Measurements from ENCODE around the gene HSPA14.
"Not testable (repeated sequence)": the region's sequence is repeated elsewhere in the genome, so short reads cannot be mapped to it uniquely, and the experiment has no call there.

Gene HSPA14

DNA sequence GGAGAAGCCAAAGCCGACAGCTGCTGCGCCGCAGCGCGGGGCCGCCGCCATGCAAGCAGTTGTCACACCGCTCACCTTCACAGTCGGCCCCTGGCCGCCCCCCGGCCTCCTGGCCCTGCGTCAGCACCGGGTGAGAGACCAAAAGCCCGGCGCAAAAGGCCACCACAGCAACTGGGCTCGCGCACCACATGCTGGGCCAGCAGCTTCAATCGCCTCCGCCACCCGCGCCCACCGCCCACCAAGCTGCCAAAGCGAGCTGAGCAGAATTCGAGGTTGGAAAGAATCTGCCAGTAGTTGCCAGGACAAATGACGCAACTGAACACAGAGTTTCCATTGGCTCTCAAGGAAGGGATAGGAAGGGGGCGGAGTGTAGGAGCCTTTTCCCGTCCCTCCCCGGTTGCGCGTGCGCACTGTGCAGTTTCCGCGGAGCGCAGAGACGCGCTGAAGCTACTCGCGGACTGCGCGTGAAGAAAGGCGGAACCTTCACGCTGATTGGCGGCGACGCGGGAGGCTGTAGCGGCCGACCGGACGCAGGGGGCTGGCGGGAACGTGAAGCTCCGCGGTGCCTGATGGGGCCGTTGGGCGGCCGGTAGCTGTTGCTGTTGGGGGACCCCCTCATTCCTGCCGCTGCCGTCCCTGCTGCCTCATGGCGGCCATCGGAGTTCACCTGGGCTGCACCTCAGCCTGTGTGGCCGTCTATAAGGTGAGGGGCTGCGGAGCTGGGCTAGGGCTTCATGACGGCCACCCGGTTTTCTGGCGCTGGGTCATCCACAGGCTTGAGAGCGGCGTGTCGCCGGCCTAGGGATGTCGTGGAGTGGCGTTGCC, at the start of gene HSPA14, which contains the start of the genes CDNF and MSANTD7:
Gene HSPA14, plus strand, starts transcription at position 550 of the 825 bp plus-strand sequence. Its CDS starts 97 bp downstream, at position 647.
Gene CDNF, minus strand, starts transcription at position 281 of the 825 bp plus-strand sequence. Its CDS starts 91 bp downstream, at position 190.
Gene MSANTD7, plus strand, starts transcription at position 550 of the 825 bp plus-strand sequence. CDS start 3,979 bp downstream, outside the sequence.
- DNase-seq (ENCODE audit: low read depth in 2 of 2): peak; percentile 99

DNA sequence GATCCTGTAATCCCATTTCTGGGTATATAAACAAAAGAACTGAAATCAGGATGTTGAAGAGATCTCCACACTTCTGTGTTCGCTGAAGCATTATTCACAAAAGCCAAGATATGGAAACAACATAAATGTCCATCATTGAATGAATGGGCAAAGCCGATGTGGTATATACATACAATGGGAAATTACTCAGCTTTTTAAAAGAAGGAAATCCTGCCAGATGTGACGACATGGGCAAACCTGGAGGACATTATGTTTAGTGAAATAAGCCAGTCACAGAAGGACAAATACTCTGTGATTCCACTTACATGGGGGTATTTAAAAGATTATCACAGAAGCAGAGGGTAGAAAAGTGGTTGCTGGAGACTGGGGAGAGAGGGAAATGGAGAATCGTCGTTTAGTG, 39.5 kb upstream of the HSPA14 start:
- no peak for DNase-seq (ENCODE audit: low read depth in 2 of 2)

DNA sequence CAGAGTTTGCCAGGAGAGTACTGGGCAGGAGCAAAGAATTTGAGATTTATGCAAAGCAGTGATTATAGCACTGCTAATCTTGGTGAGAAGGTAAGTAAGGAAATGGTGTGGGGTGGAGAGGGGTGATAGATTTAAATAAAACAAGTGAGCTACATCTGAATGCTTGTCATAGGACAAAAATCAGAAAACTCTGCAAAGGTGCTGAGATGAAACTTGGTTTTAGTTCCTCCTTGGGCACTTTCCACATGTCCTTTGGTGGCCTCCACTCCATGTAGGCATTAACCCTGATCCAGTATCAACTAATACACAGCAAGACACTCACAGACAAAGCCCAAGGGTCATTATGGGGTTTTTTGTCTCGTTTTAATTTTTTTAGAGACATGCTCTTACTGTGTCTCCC, 37.7 kb upstream of the HSPA14 start:
- no peak for DNase-seq (ENCODE audit: low read depth in 2 of 2)

DNA sequence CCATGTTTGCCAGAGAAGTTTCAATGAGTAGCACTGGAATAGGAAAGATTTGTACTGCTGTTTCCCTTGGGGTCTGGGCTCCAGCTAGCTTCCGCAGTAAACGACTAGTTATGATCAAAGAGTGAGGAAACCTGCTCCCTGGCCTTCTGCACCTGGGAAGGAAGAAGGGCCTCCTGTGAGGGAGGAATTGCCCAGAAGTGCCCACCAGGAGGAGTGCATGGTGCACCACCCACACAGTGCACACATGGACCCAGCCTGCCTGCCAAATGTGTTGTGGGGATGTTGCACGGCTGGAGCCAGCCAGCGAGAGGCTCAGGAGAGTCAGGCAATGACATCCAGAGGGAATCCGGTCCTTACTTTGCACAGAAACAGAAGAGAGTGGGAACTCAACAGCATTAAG, 36.4 kb upstream of the HSPA14 start:
- DNase-seq (ENCODE audit: low read depth in 2 of 2): no peak

- no peak for DNase-seq (ENCODE audit: low read depth in 2 of 2)
These were observed 34.3 kb upstream of the HSPA14 start for GRCh38 chr10:14803827-14804226.

DNA sequence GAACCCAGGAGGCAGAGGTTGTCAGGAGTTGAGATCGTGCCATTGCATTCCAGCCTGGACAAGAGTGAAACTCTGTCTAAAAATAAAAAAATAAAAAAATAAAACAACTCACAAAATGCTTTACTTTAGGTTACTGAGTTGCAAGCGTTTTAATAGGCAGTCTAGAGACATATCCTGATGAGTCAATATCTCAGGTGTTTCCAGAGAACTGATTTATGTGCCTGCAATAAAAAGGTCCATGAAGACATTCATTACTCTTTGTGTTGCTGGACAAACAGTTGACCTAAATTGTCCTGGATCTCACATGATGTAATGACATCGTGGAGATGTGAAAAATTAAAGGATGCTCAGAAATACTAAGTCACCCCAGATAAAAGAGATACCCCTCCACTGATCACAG, 31.8 kb upstream of the HSPA14 start:
- no peak for DNase-seq (ENCODE audit: low read depth in 2 of 2)

DNA sequence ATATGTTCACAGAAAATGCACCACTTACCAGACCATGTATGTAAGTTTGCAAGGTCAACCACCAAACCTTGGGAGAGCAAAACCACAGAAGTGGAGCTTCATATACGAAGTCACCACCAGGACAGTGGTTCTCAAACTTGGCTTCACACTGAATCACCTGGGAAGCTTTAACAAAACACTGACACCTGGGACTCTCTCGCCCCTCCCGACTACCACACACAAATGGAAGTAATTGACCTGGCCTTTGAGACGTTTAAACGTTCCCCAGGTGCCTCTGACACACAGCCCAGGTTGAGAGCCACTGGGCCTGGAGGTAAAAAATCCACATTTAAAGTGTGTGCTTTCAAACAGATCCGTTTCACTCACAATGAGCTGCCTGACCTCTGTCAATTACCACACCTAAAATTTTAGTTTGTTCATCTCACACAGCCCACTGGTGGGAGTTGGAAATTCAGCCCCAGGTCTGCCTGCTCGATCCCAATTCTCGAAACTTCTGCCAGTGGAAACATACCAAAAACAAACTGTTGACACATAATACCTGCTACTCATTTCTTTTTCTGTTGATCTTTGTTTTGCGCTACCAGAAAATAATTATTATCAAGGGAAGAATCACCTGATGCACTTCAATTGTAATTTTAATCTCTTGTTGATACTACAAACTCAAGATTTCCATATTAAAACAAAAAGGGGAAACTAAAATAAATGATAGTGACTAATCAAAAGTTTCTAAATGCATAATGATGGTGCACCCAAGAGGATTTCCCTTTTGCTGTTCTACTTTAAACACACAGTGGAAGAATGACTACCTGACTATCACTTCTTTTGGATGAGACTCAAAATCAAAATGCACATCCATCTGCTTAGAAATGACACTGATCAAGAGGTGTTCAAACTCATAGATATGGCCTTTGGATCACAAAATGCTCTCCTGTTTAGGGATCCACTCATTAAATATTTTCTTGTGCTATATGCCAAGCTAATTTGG, 26.8 kb upstream of the HSPA14 start:
- no peak for DNase-seq (ENCODE audit: low read depth in 2 of 2)

DNA sequence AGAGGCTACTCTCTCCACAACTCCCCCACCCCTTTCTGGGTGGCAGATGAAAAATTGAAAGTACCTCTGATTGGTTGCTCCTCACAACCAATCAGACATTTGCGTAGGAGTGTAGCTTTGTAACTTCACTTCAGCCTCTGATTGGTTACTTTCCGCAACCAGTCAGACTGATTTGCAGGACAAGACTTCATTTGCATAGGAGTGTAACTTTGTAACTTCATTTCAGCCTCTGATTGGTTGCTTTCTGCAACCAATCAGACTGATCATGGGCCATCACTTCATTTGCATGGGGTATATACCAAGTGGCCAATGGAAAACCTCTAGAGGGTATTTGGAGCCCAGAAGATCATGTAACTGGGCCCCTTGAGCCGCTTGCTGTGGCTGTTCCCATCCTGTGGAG, 25.8 kb upstream of the HSPA14 start:
- no peak for DNase-seq (ENCODE audit: low read depth in 2 of 2)

- no peak for DNase-seq (ENCODE audit: low read depth in 2 of 2)
These were observed 22.4 kb upstream of the HSPA14 start for GRCh38 chr10:14815681-14816080.

- DNase-seq (ENCODE audit: low read depth in 2 of 2): not testable (repeated sequence)
These were observed 21.4 kb upstream of the HSPA14 start for GRCh38 chr10:14816717-14817116.

- DNase-seq (ENCODE audit: low read depth in 2 of 2): no peak
These were observed 17.9 kb upstream of the HSPA14 start for GRCh38 chr10:14820010-14820774.

GRCh38 chr10:14820775-14821154, 17.3 kb upstream of the HSPA14 start:
- no peak for DNase-seq (ENCODE audit: low read depth in 2 of 2)

DNA sequence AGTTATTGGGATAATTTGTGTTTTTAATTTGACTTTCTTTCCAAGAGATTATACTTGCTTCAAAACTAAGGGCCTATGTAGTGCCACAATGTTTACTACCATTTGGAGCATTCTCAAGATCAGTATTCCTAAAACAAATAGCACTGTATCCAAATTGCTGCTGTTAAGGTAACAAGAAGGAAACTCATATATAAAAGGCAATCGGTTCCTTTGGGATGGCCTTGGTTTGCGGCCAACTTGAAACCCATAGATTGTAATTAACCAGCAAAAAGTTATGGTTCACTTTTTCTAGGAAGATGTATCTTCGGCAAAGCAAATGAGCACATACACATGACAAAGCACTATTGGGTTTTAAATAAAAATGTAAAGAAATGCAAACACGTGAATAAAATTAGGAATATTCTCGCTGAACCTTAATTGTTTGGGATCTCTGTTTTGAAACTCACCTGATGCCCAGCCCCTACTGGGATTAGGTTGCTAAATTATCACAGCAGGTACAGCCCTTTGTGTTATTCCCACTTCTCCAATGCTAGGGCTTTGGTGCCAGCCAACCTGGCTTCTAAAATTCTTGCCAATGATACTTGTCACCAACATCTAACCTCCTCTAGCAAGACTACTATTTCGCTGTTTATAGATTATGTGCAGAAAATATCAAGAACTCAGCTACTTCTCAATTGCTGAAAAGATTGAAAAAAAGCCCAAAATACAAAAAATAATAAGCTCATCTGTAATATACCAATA, 16.3 kb upstream of the HSPA14 start:
- no peak for DNase-seq (ENCODE audit: low read depth in 2 of 2)

- DNase-seq (ENCODE audit: low read depth in 2 of 2): no peak
These were observed 15.0 kb upstream of the HSPA14 start for GRCh38 chr10:14822879-14823755.

- no peak for DNase-seq (ENCODE audit: low read depth in 2 of 2)
These were observed 14.1 kb upstream of the HSPA14 start for GRCh38 chr10:14823966-14824365.

DNA sequence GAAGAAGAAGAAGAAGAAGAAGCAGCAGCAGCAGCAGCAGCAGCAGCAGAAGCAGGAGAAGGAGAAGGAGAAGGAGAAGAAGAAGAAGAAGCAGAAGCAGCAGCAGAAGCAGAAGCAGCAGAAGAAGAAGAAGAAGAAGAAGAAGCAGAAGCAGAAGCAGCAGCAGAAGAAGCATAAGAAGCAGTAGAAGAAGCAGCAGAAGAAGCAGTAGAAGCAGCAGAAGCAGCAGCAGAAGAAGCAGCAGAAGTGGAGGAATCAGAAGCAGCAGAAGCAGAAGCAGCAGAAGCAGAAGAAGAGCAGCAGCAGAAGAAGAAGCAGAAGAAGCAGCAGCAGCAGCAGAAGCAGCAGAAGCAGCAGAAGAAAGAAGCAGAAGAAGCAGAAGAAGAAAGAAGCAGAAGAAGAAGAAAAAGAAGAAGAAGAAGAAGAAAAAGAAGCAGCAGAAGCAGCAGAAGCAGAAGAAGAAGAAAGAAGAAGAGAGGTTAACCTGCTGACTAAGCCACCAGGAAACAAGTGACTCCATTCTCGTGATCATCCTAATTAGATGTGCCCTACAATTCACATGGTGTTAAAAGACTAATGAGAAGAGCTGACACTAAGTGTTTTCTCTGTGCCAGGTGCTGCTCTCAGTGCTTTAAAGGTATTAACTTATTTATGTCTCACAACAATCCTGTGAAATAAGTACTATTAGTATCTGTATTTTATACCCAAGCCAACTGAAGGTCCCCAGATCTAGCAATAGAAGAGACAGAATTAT, 11.9 kb upstream of the HSPA14 start:
- DNase-seq (ENCODE audit: low read depth in 2 of 2): no peak

DNA sequence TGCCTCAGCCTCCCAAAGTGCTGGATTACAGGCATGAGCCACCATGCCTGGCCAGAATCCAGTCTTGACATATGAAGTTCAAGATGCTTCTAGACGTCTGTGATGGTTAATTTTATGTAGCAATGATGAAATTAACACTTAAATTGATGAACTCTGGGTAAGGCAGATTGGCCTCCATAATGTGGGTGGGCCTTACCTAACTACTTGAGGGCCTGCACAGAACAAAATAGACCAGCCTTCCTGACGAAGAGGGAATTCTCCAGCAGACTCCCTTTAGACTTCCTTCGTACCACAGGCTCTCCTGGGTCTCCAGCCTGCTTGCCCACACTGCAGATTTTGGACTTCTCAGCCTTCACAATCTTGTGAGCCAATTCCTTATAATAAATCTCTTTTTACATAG, 5.0 kb upstream of the HSPA14 start:
- DNase-seq (ENCODE audit: low read depth in 2 of 2): no peak

DNA sequence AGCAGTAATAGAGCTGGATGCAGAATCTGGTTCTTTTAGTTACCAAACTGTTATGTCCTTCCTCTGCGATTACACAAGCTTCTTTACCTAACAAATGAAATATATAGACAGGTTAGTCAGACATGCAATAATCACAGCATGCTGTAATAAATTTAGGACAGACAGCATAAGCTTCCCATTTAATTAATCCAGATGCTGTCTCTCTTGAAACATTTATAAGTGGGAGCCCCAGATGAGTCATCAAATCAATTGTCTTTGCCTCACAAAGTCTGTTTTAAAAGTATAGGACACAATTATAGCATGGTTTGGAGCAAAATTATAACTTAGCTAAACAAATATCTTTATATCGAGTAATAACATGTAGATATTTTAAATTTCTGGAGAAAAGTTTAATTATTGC, 1.9 kb upstream of the HSPA14 start:
- no peak for DNase-seq (ENCODE audit: low read depth in 2 of 2)

Measured in stimulated activated CD4-positive, alpha-beta T cell treated with anti-CD3 and anti-CD28 coated beads, Interleukin-15, amount 100 ng/mL, for 48 hours (primary cell).